Epidermal melanocyte (primary cell): Measurements from ENCODE around the gene PRKCH.
"Not testable (repeated sequence)": the region's sequence is repeated elsewhere in the genome, so short reads cannot be mapped to it uniquely, and the experiment has no call there.

Experiments used
- DNase-seq: peaks from one replicate; pipeline ENCODE4 v3.0.0; 2011; ENCODE audit warnings: low spot score; ENCODE audit not compliant: insufficient read length

Gene PRKCH

DNA sequence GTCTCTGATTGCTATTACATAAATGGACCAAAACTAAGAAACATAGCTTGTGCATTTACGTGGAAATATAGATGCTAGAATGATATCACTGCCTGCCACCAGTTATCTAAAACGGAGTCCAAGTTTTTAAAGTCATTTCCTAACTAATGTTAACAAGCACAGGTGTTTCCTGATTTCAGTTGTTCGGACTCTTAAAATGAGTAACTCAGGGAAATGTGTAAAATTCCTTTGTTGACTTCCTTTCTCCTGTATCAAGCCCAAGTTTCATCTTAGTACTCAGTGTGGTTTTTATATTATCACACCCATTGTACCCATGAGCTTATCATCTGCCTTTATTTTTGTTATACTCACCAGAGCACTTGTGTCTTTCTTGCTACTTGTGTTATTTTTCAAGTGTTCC is 13.2 kb upstream of the PRKCH start:
- DNase-seq, result no peak

DNA sequence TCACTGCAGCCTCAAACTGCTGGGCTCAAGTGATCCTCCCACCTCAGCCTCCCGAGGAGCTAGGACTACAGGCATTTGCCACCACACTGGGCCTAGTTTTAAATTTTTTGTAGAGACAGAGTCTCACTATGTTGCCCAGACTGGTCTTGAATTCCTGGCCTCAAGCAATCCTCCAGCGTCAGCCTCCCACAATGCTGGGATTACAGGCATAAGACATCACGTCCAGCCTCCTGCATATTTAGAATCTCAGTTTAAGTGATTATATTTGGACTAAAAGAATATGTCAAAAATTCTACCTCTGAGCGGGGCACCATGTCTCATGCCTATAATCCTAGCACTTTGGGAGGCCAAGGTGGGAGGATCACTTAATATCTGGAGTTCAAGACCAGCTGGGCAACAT is 12.7 kb upstream of the PRKCH start:
- not testable (repeated sequence) for DNase-seq

DNA sequence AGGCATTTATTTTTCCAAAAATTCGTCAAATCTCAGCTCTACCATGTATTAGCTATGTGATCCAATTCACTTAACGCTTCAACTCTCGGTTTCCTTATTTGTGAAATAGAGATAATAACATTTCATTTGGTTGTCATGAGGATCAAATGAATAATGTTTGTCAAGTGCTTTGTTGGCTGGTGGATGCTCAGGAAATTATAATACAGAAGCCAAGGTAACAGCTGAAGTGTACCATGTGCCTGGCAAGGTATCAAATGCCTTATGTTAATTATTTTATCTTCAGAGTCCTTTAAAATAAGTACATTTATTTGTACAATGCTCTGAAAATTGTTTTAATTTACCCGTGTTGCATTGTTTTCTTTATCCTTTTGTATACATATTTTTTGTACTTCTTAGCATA is 6.1 kb upstream of the PRKCH start:
- DNase-seq, result no peak

GRCh38 chr14:61319086-61319485 is 2.3 kb upstream of the PRKCH start:
- no peak for DNase-seq

- DNase-seq, result no peak
Observed at GRCh38 chr14:61319706-61320105, 1.7 kb upstream of the PRKCH start.

DNA sequence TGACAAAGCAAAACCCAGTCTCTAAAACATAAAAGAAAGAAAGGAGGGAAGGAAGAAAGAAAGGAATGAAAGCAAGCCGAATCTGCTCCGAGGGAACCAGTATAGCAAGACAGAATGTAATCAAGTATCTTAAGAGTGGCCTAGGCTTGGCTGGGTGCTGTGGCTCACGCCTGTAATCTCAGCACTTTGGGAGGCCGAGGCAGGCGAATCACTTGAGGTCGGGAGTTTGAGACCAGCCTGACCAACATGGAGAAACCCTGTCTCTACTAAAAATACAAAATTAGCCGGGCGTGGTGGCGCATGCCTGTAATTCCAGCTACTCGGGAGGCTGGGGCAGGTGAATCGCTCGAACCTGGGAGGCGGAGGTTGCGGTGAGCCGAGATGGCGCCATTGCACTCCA is 1.2 kb upstream of the PRKCH start:
- DNase-seq, result not testable (repeated sequence)

- DNase-seq, result no peak
Observed at GRCh38 chr14:61320806-61321384, 484 bp upstream of the PRKCH start.

- DNase-seq, result no peak
Observed at GRCh38 chr14:61322011-61322798, 826 bp downstream of the PRKCH start.

- DNase-seq, result no peak
Observed at GRCh38 chr14:61322799-61323290, 1.5 kb downstream of the PRKCH start.

GRCh38 chr14:61323970-61324369 is 2.6 kb downstream of the PRKCH start:
- DNase-seq, result no peak

- no peak for DNase-seq
Observed at GRCh38 chr14:61325166-61325565, 3.8 kb downstream of the PRKCH start.

DNA sequence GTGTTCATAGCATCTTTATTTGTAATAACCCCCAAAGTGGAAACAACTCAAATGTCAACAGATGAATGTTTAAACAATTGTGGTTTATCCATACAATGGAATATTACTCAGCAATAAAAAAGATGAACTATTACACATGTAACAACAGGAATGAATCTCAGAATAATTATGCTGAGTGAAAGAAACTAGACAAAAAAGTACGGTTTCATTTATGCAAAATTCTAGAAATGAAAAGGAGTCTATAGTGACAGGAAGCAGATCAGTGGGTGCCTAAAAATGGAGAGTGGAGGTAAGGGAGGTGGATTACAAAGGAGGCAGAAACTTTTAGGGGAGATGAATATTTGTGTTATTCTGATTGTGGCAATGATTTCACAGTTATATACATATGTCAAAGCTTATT is 4.8 kb downstream of the PRKCH start:
- DNase-seq, result no peak

GRCh38 chr14:61326847-61327246 is 5.5 kb downstream of the PRKCH start:
- DNase-seq, result no peak

GRCh38 chr14:61328626-61329262 is 7.4 kb downstream of the PRKCH start:
- no peak for DNase-seq

DNA sequence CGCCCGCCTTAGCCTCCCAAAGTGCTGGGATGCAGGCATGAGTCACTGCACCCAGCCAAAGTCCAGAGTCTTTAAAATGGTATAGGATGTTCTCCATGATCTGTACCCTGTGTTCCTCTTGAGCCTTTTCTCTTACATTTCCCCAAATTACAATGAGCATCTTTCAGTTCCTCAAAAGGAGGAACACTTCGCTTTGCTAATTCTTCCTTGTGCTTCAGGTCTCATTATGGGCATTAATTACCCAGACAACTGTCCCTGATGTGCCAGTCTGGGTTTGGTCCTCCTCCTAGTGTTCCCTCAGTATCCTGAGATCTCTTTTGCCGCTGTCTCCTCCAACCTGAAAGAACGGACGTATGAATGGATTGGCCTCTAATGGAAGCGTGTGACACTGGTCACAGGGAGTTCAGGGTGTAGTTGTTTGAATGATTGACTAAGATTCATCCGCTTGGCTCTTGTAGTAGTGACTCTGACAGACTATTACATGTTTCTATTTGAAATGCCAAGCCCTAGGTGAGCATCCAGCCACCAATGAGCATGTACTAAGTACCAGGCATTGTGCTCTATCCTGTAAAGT is 8.2 kb downstream of the PRKCH start:
- DNase-seq, result no peak

DNA sequence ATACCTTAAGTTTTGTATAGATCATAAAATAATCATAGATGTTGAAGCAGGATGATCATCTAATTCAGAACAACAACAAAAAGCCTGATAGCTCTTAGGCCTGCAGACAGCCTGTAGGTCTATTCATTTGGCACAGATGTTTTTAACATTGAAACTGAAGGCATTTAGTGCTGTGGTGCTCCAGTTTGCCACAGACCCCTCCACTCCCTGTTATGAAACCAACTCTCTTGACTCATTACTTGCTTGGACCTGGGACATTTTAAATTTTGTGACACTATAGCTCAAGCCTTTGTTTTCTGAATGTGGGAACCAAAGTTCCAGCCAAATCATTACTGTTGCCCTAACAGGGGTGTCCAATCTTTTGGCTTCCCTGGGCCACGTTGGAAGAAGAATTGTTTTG is 9.1 kb downstream of the PRKCH start:
- DNase-seq, result no peak

DNA sequence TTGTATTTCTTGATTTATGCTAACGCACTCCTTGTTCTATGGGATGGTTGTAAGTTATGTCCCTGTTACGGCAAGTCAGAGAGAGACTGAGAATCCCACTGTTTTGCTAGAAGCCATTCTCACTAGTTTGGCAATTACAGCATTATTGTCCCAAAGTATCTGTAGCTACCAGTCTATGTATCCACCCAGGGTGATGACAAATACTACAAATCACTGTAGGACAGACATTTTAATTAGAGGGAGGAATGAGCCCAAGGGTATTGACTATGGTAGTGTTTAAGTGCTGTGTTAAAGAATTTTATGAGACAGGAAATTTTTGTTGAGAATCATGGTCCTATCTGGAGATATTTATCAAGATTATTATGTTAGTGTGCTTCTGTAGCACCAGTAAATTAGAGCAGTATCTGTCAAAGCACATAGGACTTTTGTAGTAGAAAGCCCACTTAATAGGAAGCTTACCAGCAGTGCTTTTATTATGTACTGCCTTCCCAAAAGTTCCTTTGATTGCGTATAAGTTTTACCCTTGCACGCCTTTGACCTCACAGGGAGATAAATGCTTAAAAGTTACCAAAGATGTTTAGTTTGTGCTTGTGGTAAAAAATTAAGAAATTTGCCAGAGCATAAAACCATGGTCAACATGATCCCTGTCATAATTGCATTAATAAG is 10.7 kb downstream of the PRKCH start:
- DNase-seq, result no peak

DNA sequence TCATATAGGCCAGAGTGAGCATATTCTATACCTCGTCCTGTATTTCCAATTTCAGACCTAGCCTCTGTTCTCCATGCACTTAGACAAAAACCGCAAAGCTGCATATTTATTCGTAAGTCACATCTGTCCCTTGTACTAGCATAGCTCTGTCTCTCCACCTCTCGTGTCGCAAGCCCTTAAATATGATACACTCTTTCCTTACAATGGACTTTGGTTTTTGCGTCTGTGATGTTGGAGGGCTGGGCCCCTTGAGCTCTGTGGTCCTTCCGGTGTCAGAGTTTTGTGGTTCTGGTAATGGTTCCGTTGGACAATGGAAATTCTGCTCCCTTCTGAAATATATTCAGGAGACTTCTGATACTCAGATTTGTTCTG is 11.3 kb downstream of the PRKCH start:
- DNase-seq, result no peak

DNA sequence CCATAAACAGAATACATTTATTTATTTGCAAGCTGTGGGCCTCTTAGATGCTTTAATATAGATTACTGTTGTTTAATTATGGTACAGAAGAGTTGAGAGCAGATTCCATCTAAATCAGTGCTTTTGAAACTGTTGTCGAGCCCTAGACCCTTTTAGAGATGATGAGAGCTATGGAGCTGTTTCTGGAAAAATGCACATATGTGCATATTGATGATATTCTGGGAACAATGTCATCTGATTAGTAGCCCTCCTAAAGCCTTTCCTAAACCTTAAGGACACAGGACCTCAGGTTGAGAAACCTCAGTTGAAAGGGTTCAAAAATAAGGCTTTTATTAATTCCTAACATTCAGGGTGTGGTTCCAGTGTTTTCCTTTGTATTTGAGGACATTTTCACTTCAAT is 11.7 kb downstream of the PRKCH start:
- no peak for DNase-seq

DNA sequence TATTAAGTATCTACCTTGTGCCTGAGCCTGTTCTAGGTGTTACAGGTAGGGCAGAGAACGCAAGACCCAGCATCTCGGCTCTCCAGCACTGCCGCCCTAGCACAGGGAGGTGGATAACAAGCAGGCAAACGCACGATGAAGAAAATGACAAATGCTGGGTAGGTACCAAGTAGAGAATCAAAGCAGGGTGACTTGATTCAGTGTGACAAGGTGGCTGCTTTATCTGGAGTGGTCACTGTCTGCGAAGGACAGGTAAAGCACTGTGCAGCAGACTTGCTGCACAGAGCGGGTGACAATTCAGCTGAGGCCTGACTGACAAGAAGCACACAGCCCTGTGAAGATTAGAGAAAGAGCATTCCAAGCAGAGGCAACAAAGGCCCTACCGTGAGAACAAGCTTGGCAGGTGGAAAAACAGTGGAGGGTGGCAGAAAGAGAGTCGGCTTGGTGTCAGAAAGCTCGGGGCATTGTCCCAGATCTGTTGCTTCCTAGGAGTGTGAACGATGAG is 12.9 kb downstream of the PRKCH start:
- DNase-seq, result no peak

- no peak for DNase-seq
Observed at GRCh38 chr14:61335049-61335448, 13.7 kb downstream of the PRKCH start.
